HS-5 (cell line): ENCODE measurements around the gene ASH1L.
A peak's percentile ranks its signal among the peaks of the same experiment; 100 is the strongest.

Experiments
- DNase-seq: peaks from one replicate; pipeline ENCODE4 v3.0.0-alpha.2; 2012; ENCODE audit warnings: low read depth

The ASH1L gene

GRCh38 chr1:155326020-155326526 is 236.5 kb downstream of the ASH1L start:
- DNase-seq: no peak

- no peak for DNase-seq
These were observed 237.1 kb downstream of the ASH1L start for GRCh38 chr1:155325603-155325893.

GRCh38 chr1:155324717-155325602 is 237.6 kb downstream of the ASH1L start:
- no peak for DNase-seq

- DNase-seq: peak; percentile 86
These were observed 238.4 kb downstream of the ASH1L start for GRCh38 chr1:155324037-155324716.

- peak; percentile 76 for DNase-seq
These were observed 238.9 kb downstream of the ASH1L start for GRCh38 chr1:155323729-155324036.

- DNase-seq: peak; percentile 89
These were observed 239.5 kb downstream of the ASH1L start for GRCh38 chr1:155322953-155323728.

- no peak for DNase-seq
These were observed 240.0 kb downstream of the ASH1L start for GRCh38 chr1:155322571-155322952.

GRCh38 chr1:155321639-155322503 is 240.7 kb downstream of the ASH1L start:
- no peak for DNase-seq

GRCh38 chr1:155320661-155321617 is 241.7 kb downstream of the ASH1L start, which contains the start of gene RUSC1:
Gene RUSC1, plus strand, starts transcription at chr1:155320894. Its CDS starts 880 bp downstream, at chr1:155321774.
- no peak for DNase-seq

- DNase-seq: no peak
These were observed 242.4 kb downstream of the ASH1L start for GRCh38 chr1:155320252-155320651.

- no peak for DNase-seq
These were observed 243.1 kb downstream of the ASH1L start for GRCh38 chr1:155319536-155319935.

GRCh38 chr1:155318082-155318481 is 244.5 kb downstream of the ASH1L start:
- DNase-seq: no peak

- DNase-seq: no peak
These were observed 245.7 kb downstream of the ASH1L start for GRCh38 chr1:155316922-155317321.

GRCh38 chr1:155313261-155313660 is 249.3 kb downstream of the ASH1L start:
- DNase-seq: no peak

GRCh38 chr1:155309423-155310021 is 253.1 kb downstream of the ASH1L start:
- no peak for DNase-seq

- DNase-seq: peak; percentile 95
These were observed 253.8 kb downstream of the ASH1L start, which contains the start of gene FDPS for GRCh38 chr1:155308493-155309422. Gene FDPS, plus strand, starts transcription at chr1:155308866. Its CDS starts 924 bp downstream, at chr1:155309790.

- DNase-seq: no peak
These were observed 255.3 kb downstream of the ASH1L start for GRCh38 chr1:155307247-155307740.

- no peak for DNase-seq
These were observed 256.7 kb downstream of the ASH1L start for GRCh38 chr1:155305881-155306391.
